ENCODE data around the gene PPFIA1. TPM values are rescaled to one million over a fixed set of nuclear protein-coding genes. Genes with fewer than 3 reads are reported as not detected.

PPFIA1 gene
- total and polyA plus RNA-seq, 4 donors, result 35.6 to 54.9 (median 47.3) TPM

GRCh38 chr11:70343636-70344035, 73.1 kb downstream of the PPFIA1 start:
- H3K4me3 ChIP-seq (ENCODE audit: low read depth, low read length), result no peak overlapping the region
- no peaks in the 10 kb centered on the region for H3K9me3 ChIP-seq (ENCODE audit: control insufficient read depth, insufficient read depth, low read length)
- DNase-seq (ENCODE audit: low read depth in 4 of 6, low spot score in 6 of 6), result no peak
- 100% methylated on average over 10 of the region's 11 CpGs for WGBS (ENCODE audit: insufficient coverage)
- H3K27ac ChIP-seq (ENCODE audit: low read depth, low read length), result no peak overlapping the region
- H3K36me3 ChIP-seq (ENCODE audit: control insufficient read depth, insufficient read depth, low read length), result peaks cover 63% of the 10 kb centered on the region
- H3K4me1 ChIP-seq (ENCODE audit: control insufficient read depth, insufficient read depth, low read length), result no peaks in the 10 kb centered on the region
- H3K27me3 ChIP-seq (ENCODE audit: control insufficient read depth, insufficient read depth, low read length), result no peaks in the 10 kb centered on the region

- Histone ChIP-seq H3K9me3 (ENCODE audit: control insufficient read depth, insufficient read depth, low read length) (no peaks in the 10 kb centered on the region), H3K4me3 (ENCODE audit: low read depth, low read length) (no peak overlapping the region), H3K36me3 (ENCODE audit: control insufficient read depth, insufficient read depth, low read length) (peaks cover 38% of the 10 kb centered on the region), H3K4me1 (ENCODE audit: control insufficient read depth, insufficient read depth, low read length) (no peaks in the 10 kb centered on the region), H3K27me3 (ENCODE audit: control insufficient read depth, insufficient read depth, low read length) (no peaks in the 10 kb centered on the region), H3K27ac (ENCODE audit: low read depth, low read length) (no peak overlapping the region)
- DNase-seq (ENCODE audit: low read depth in 4 of 6, low spot score in 6 of 6), result no peak
- WGBS (ENCODE audit: insufficient coverage), result 87% methylated on average over 8 of the region's 12 CpGs
These were observed 77.7 kb downstream of the PPFIA1 start for GRCh38 chr11:70348191-70348590.

GRCh38 chr11:70348608-70349007, 78.1 kb downstream of the PPFIA1 start:
- no peaks in the 10 kb centered on the region for H3K4me1 ChIP-seq (ENCODE audit: control insufficient read depth, insufficient read depth, low read length)
- H3K36me3 ChIP-seq (ENCODE audit: control insufficient read depth, insufficient read depth, low read length), result peaks cover 36% of the 10 kb centered on the region
- H3K27me3 ChIP-seq (ENCODE audit: control insufficient read depth, insufficient read depth, low read length), result no peaks in the 10 kb centered on the region
- H3K27ac ChIP-seq (ENCODE audit: low read depth, low read length), result no peak overlapping the region
- no peaks in the 10 kb centered on the region for H3K9me3 ChIP-seq (ENCODE audit: control insufficient read depth, insufficient read depth, low read length)
- WGBS (ENCODE audit: insufficient coverage), result no CpG with 5 or more reads among the region's 1 CpG
- DNase-seq (ENCODE audit: low read depth in 4 of 6, low spot score in 6 of 6), result no peak
- H3K4me3 ChIP-seq (ENCODE audit: low read depth, low read length), result no peak overlapping the region

- Histone ChIP-seq H3K27me3 (ENCODE audit: control insufficient read depth, insufficient read depth, low read length) (no peaks in the 10 kb centered on the region), H3K36me3 (ENCODE audit: control insufficient read depth, insufficient read depth, low read length) (peaks cover 43% of the 10 kb centered on the region), H3K27ac (ENCODE audit: low read depth, low read length) (no peak overlapping the region), H3K9me3 (ENCODE audit: control insufficient read depth, insufficient read depth, low read length) (no peaks in the 10 kb centered on the region), H3K4me1 (ENCODE audit: control insufficient read depth, insufficient read depth, low read length) (no peaks in the 10 kb centered on the region), H3K4me3 (ENCODE audit: low read depth, low read length) (no peak overlapping the region)
- no CpG with 5 or more reads among the region's 3 CpGs for WGBS (ENCODE audit: insufficient coverage)
- DNase-seq (ENCODE audit: low read depth in 4 of 6, low spot score in 6 of 6), result no peak
These were observed 81.2 kb downstream of the PPFIA1 start for GRCh38 chr11:70351646-70352045.

- H3K36me3 ChIP-seq (ENCODE audit: control insufficient read depth, insufficient read depth, low read length), result peaks cover 47% of the 10 kb centered on the region
- no peak overlapping the region for H3K27ac ChIP-seq (ENCODE audit: low read depth, low read length)
These were observed 81.6 kb downstream of the PPFIA1 start for GRCh38 chr11:70352100-70352499.

GRCh38 chr11:70352601-70353000, 82.1 kb downstream of the PPFIA1 start:
- no peaks in the 10 kb centered on the region for H3K9me3 ChIP-seq (ENCODE audit: control insufficient read depth, insufficient read depth, low read length)
- WGBS (ENCODE audit: insufficient coverage), result 88% methylated on average over 19 of the region's 19 CpGs
- H3K4me3 ChIP-seq (ENCODE audit: low read depth, low read length), result no peak overlapping the region
- peaks cover 51% of the 10 kb centered on the region for H3K36me3 ChIP-seq (ENCODE audit: control insufficient read depth, insufficient read depth, low read length)
- H3K27me3 ChIP-seq (ENCODE audit: control insufficient read depth, insufficient read depth, low read length), result no peaks in the 10 kb centered on the region
- DNase-seq (ENCODE audit: low read depth in 4 of 6, low spot score in 6 of 6), result no peak
- no peaks in the 10 kb centered on the region for H3K4me1 ChIP-seq (ENCODE audit: control insufficient read depth, insufficient read depth, low read length)
- no peak overlapping the region for H3K27ac ChIP-seq (ENCODE audit: low read depth, low read length)

More at GRCh38 chr11:70352100-70352499, 81.6 kb downstream of the PPFIA1 start:
- Histone ChIP-seq H3K27me3 (ENCODE audit: control insufficient read depth, insufficient read depth, low read length) (no peaks in the 10 kb centered on the region), H3K4me3 (ENCODE audit: low read depth, low read length) (no peak overlapping the region), H3K9me3 (ENCODE audit: control insufficient read depth, insufficient read depth, low read length) (no peaks in the 10 kb centered on the region), H3K4me1 (ENCODE audit: control insufficient read depth, insufficient read depth, low read length) (no peaks in the 10 kb centered on the region)
- DNase-seq (ENCODE audit: low read depth in 4 of 6, low spot score in 6 of 6), result no peak
- WGBS (ENCODE audit: insufficient coverage), result 100% methylated on average over 1 of the region's 1 CpG

- Histone ChIP-seq H3K4me3 (ENCODE audit: low read depth, low read length) (no peak overlapping the region), H3K9me3 (ENCODE audit: control insufficient read depth, insufficient read depth, low read length) (no peaks in the 10 kb centered on the region), H3K27me3 (ENCODE audit: control insufficient read depth, insufficient read depth, low read length) (no peaks in the 10 kb centered on the region), H3K36me3 (ENCODE audit: control insufficient read depth, insufficient read depth, low read length) (peaks cover 49% of the 10 kb centered on the region), H3K27ac (ENCODE audit: low read depth, low read length) (no peak overlapping the region), H3K4me1 (ENCODE audit: control insufficient read depth, insufficient read depth, low read length) (no peaks in the 10 kb centered on the region)
- DNase-seq (ENCODE audit: low read depth in 4 of 6, low spot score in 6 of 6), result no peak
- WGBS (ENCODE audit: insufficient coverage), result no CpG with 5 or more reads among the region's 2 CpGs
These were observed 82.8 kb downstream of the PPFIA1 start for GRCh38 chr11:70353329-70353728.

- no peak for DNase-seq (ENCODE audit: low read depth in 4 of 6, low spot score in 6 of 6)
- H3K27ac ChIP-seq (ENCODE audit: low read depth, low read length), result no peak overlapping the region
- no peaks in the 10 kb centered on the region for H3K27me3 ChIP-seq (ENCODE audit: control insufficient read depth, insufficient read depth, low read length)
- H3K9me3 ChIP-seq (ENCODE audit: control insufficient read depth, insufficient read depth, low read length), result no peaks in the 10 kb centered on the region
- WGBS (ENCODE audit: insufficient coverage), result 84% methylated on average over 18 of the region's 19 CpGs
- no peaks in the 10 kb centered on the region for H3K4me1 ChIP-seq (ENCODE audit: control insufficient read depth, insufficient read depth, low read length)
- H3K36me3 ChIP-seq (ENCODE audit: control insufficient read depth, insufficient read depth, low read length), result peaks cover 47% of the 10 kb centered on the region
- H3K4me3 ChIP-seq (ENCODE audit: low read depth, low read length), result no peak overlapping the region
These were observed 83.5 kb downstream of the PPFIA1 start for GRCh38 chr11:70353900-70354568.

- no peak overlapping the region for H3K27ac ChIP-seq (ENCODE audit: low read depth, low read length)
- H3K27me3 ChIP-seq (ENCODE audit: control insufficient read depth, insufficient read depth, low read length), result no peaks in the 10 kb centered on the region
- DNase-seq (ENCODE audit: low read depth in 4 of 6, low spot score in 6 of 6), result no peak
- no peak overlapping the region for H3K4me3 ChIP-seq (ENCODE audit: low read depth, low read length)
- H3K4me1 ChIP-seq (ENCODE audit: control insufficient read depth, insufficient read depth, low read length), result no peaks in the 10 kb centered on the region
- peaks cover 48% of the 10 kb centered on the region for H3K36me3 ChIP-seq (ENCODE audit: control insufficient read depth, insufficient read depth, low read length)
- no CpG with 5 or more reads among the region's 2 CpGs for WGBS (ENCODE audit: insufficient coverage)
- no peaks in the 10 kb centered on the region for H3K9me3 ChIP-seq (ENCODE audit: control insufficient read depth, insufficient read depth, low read length)
These were observed 84.1 kb downstream of the PPFIA1 start for GRCh38 chr11:70354629-70355028.

GRCh38 chr11:70358753-70359152, 88.3 kb downstream of the PPFIA1 start:
- no peak for DNase-seq (ENCODE audit: low read depth in 4 of 6, low spot score in 6 of 6)
- peaks cover 75% of the 10 kb centered on the region for H3K36me3 ChIP-seq (ENCODE audit: control insufficient read depth, insufficient read depth, low read length)
- 79% methylated on average over 11 of the region's 11 CpGs for WGBS (ENCODE audit: insufficient coverage)
- H3K4me3 ChIP-seq (ENCODE audit: low read depth, low read length), result no peak overlapping the region
- H3K4me1 ChIP-seq (ENCODE audit: control insufficient read depth, insufficient read depth, low read length), result no peaks in the 10 kb centered on the region
- H3K27ac ChIP-seq (ENCODE audit: low read depth, low read length), result no peak overlapping the region
- H3K9me3 ChIP-seq (ENCODE audit: control insufficient read depth, insufficient read depth, low read length), result no peaks in the 10 kb centered on the region
- H3K27me3 ChIP-seq (ENCODE audit: control insufficient read depth, insufficient read depth, low read length), result no peaks in the 10 kb centered on the region

Data from spinal cord (tissue), 10 donors.